K562 (cell line): ENCODE measurements around the gene SLC34A3. TPM values are rescaled to one million over a fixed set of nuclear protein-coding genes. Genes with fewer than 3 reads are reported as not detected.

Experiments used
- CBFA2T2 ChIP-seq: fragments of 450-650 bp; conservative IDR thresholded peaks from 2 replicates; pipeline ENCODE4 v1.6.1; 2017; ENCODE audit warnings: mild to moderate bottlenecking
- FOXP1 ChIP-seq: sonication (generic); formaldehyde crosslinking; IDR thresholded peaks from 2 replicates; pipeline ENCODE4 v1.8.0; 2022; ENCODE audit warnings: mild to moderate bottlenecking, missing genetic modification reagents
- KDM4B ChIP-seq, 2 experiments: fragments of 450-650 bp in 1 of 2; sonication (generic) in 1 of 2; IDR thresholded peaks; 2 replicates each; pipeline ENCODE4 v1.6.1; 2016 to 2017; ENCODE audit warnings: borderline replicate concordance in 2 of 2, antibody characterized with exemption in 1 of 2, low read depth in 1 of 2, mild to moderate bottlenecking in 1 of 2
- LCOR ChIP-seq: sonication (generic); formaldehyde crosslinking; IDR thresholded peaks from 2 replicates; pipeline ENCODE4 v1.8.0; 2022; ENCODE audit warnings: mild to moderate bottlenecking, missing genetic modification reagents
- MAZ ChIP-seq, 2 experiments: fragments of 450-650 bp in 1 of 2; sonication (generic) in 1 of 2; formaldehyde crosslinking; IDR thresholded peaks in 1 of 2; conservative IDR thresholded peaks in 1 of 2; 2 replicates each; pipeline versions ENCODE4 v1.4.0 to v1.5.0; 2020; ENCODE audit warnings: mild to moderate bottlenecking in 1 of 2, missing genetic modification reagents in 1 of 2
- PRDM10 ChIP-seq: fragments of 450-650 bp; IDR thresholded peaks from 2 replicates; pipeline ENCODE4 v1.6.1; 2018; ENCODE audit not compliant: partially characterized antibody
- RNF219 ChIP-seq: fragments of 250-450 bp; sonication (Bioruptor Pico); IDR thresholded peaks from 2 replicates; pipeline ENCODE4 v1.5.0; 2022; ENCODE audit warnings: mild to moderate bottlenecking
- SMAD4 ChIP-seq: fragments of 250-450 bp; sonication (Bioruptor Pico); conservative IDR thresholded peaks from 2 replicates; pipeline ENCODE4 v1.8.0; 2021; ENCODE audit warnings: inconsistent platforms, mild to moderate bottlenecking, moderate library complexity
- TRIM24 ChIP-seq, 2 experiments: fragments of 450-650 bp; IDR thresholded peaks; 2 replicates each; pipeline ENCODE4 v1.6.1; 2016
- ZBTB12 ChIP-seq: fragments of 250-450 bp; sonication (Bioruptor Pico); IDR thresholded peaks from 2 replicates; pipeline ENCODE4 v1.4.0; 2020
- ZNF280B ChIP-seq: fragments of 250-450 bp; sonication (Bioruptor Pico); IDR thresholded peaks from 2 replicates; pipeline ENCODE4 v1.5.1; 2021; ENCODE audit warnings: mild to moderate bottlenecking
- ZNF449 ChIP-seq: fragments of 250-450 bp; sonication (Bioruptor Pico); IDR thresholded peaks from 2 replicates; pipeline ENCODE4 v1.8.0; 2022; ENCODE audit warnings: moderate library complexity, mild to moderate bottlenecking, inconsistent platforms
- ZNF644 ChIP-seq: fragments of 200-800 bp; sonication (Bioruptor generic); IDR thresholded peaks from 2 replicates; pipeline ENCODE4 v1.6.1; 2016; ENCODE audit warnings: low read depth, missing genetic modification characterization, missing compliant biosample characterization
- polyA plus RNA-seq, 8 experiments: library from polyadenylated mRNA; depleted of rRNA in 4 of 8; stranded (reverse) in 5 of 8; unstranded in 3 of 8; fragments of >200 nt; fragmentation: Nextera tagmentation in 2 of 8; fragmentation: Illumina TruSeq in 1 of 8; extraction: Ambion mirVana in 2 of 8; extraction: Trizol in 1 of 8; gene quantifications; 2 replicates each; pipeline versions ENCODE4 v1.2.1 to v1.2.3, GENCODE V29; 2011 to 2014; ENCODE audit warnings: inconsistent platforms in 1 of 8, missing spikeins in 1 of 8
- total RNA-seq, 7 experiments: library from RNA; depleted of rRNA in 6 of 7; stranded (reverse); fragments of >200 nt in 6 of 7; fragmentation: Illumina TruSeq in 2 of 7; extraction: Trizol in 2 of 7; gene quantifications; 2 replicates each; pipeline versions ENCODE4 v1.2.1 to v1.2.3, GENCODE V29; 2011 to 2021; ENCODE audit warnings: low replicate concordance in 1 of 7

The SLC34A3 gene
- total and polyA plus RNA-seq, 9 of the 15 experiments (the other 6 are each of a cell fraction or from before 2014, with no cell fraction given) = not detected

- no peak for TF ChIP-seq ZNF280B (CRISPR knock-in tag)
- TF ChIP-seq TRIM24 (IDR thresholded peaks at IDR 0.05) = peak in 1 of 2 experiments; percentile 26; a peak in 1 of 4 replicates
- TF ChIP-seq SMAD4 = 0 out of 2 replicates have a peak, but pooled peaks have one; percentile 51
- TF ChIP-seq MAZ (CRISPR knock-in tag; conservative IDR thresholded peaks at IDR 0.05 in 1 of 2, IDR thresholded peaks at IDR 0.05 in 1 of 2) = peak; percentile 86
- no peak for TF ChIP-seq FOXP1 (CRISPR knock-in tag)
- TF ChIP-seq CBFA2T2 = no peak
- no peak for TF ChIP-seq PRDM10
- peak in 1 of 2 experiments; percentile 90; a peak in 2 of 4 replicates for TF ChIP-seq KDM4B (IDR thresholded peaks at IDR 0.05; ENCODE audit: borderline replicate concordance in 2 of 2, low read depth in 1 of 2)
- no peak for TF ChIP-seq LCOR
- no peak for TF ChIP-seq RNF219 (CRISPR knock-in tag)
- TF ChIP-seq ZBTB12 = peak; percentile 98
- no peak for TF ChIP-seq ZNF449 (CRISPR knock-in tag)
- no peak for TF ChIP-seq ZNF644 (tag)
Observed at GRCh38 chr9:137205126-137206069, 25.3 kb upstream of the SLC34A3 start, which contains the start of the genes NDOR1 and TMEM203 (continued).
